SIG-M5 treated with dmso at 0.1 percent for 504 hours (cell line): ENCODE data around the gene TBL1Y.
"Not testable (repeated sequence)": the region's sequence is repeated elsewhere in the genome, so short reads cannot be mapped to it uniquely, and the experiment has no call there.

Experiments used
- DNase-seq: peaks from one replicate; lab custom pipeline; 2025; ENCODE audit not compliant: unreplicated experiment; lab: John Stamatoyannopoulos, UW

Gene TBL1Y

GRCh38 chrY:6972271-6972887 lies 61.9 kb downstream of the TBL1Y start:
- no peak for DNase-seq

- no peak for DNase-seq
These were observed 64.5 kb downstream of the TBL1Y start for GRCh38 chrY:6974971-6975370.

GRCh38 chrY:6977783-6978182 lies 67.3 kb downstream of the TBL1Y start:
- no peak for DNase-seq

- DNase-seq = no peak
These were observed 72.7 kb downstream of the TBL1Y start for GRCh38 chrY:6983221-6983620.

- DNase-seq = no peak
These were observed 77.3 kb downstream of the TBL1Y start for GRCh38 chrY:6987811-6988210.

- DNase-seq = no peak
These were observed 79.6 kb downstream of the TBL1Y start for GRCh38 chrY:6989886-6990620.

- DNase-seq = no peak
These were observed 81.5 kb downstream of the TBL1Y start for GRCh38 chrY:6992041-6992440.

- DNase-seq = no peak
These were observed 85.5 kb downstream of the TBL1Y start for GRCh38 chrY:6995987-6996386.

- DNase-seq = no peak
These were observed 87.1 kb downstream of the TBL1Y start for GRCh38 chrY:6997503-6998066.

- DNase-seq = no peak
These were observed 89.4 kb downstream of the TBL1Y start for GRCh38 chrY:6999905-7000304.

GRCh38 chrY:7002581-7002980 lies 92.1 kb downstream of the TBL1Y start:
- DNase-seq = no peak

- no peak for DNase-seq
These were observed 97.4 kb downstream of the TBL1Y start for GRCh38 chrY:7007911-7008310.

- no peak for DNase-seq
These were observed 98.3 kb downstream of the TBL1Y start for GRCh38 chrY:7008578-7009355.

- DNase-seq = no peak
These were observed 102.6 kb downstream of the TBL1Y start for GRCh38 chrY:7013051-7013450.

- no peak for DNase-seq
These were observed 106.0 kb downstream of the TBL1Y start for GRCh38 chrY:7016521-7016920.

GRCh38 chrY:7017244-7018080 lies 107.0 kb downstream of the TBL1Y start:
- no peak for DNase-seq

GRCh38 chrY:7039037-7039436 lies 128.5 kb downstream of the TBL1Y start:
- no peak for DNase-seq

GRCh38 chrY:7040662-7041061 lies 130.2 kb downstream of the TBL1Y start:
- no peak for DNase-seq

GRCh38 chrY:7041983-7042382 lies 131.5 kb downstream of the TBL1Y start:
- DNase-seq = no peak

- DNase-seq = not testable (repeated sequence)
These were observed 142.0 kb downstream of the TBL1Y start for GRCh38 chrY:7052461-7052860.

- DNase-seq = no peak
These were observed 146.4 kb downstream of the TBL1Y start for GRCh38 chrY:7056886-7057285.
